ENCODE results near the gene MED7. TPM values are rescaled to one million over a fixed set of nuclear protein-coding genes. Genes with fewer than 3 reads are reported as not detected.

The MED7 gene
- total RNA-seq, 2 donors from 2014 or later = 14.8 to 16.6 TPM

- Mint-ChIP-seq H3K27me3 (no peaks in the 10 kb centered on the region), H3K4me1 (ENCODE audit: low read depth in 2 of 2) (peaks cover 43 to 54% of the 10 kb centered on the region in 2 donors)
- no peak for ATAC-seq
Measured at GRCh38 chr5:157155297-157155696, 12.6 kb upstream of the MED7 start.

GRCh38 chr5:157150995-157151394 is 8.3 kb upstream of the MED7 start:
- no peak for ATAC-seq
- no peak overlapping the region for H3K4me3 Mint-ChIP-seq
- peaks cover 40 to 50% of the 10 kb centered on the region in 2 donors for H3K4me1 Mint-ChIP-seq (ENCODE audit: low read depth in 2 of 2)

More at GRCh38 chr5:157155297-157155696, 12.6 kb upstream of the MED7 start:
- Mint-ChIP-seq H3K36me3 (no peaks in the 10 kb centered on the region), H3K27ac (peak overlapping the region; percentile 72 to 94), H3K9me3 (no peaks in the 10 kb centered on the region), H3K4me3 (peak overlapping the region; percentile 75)
- DNase-seq (ENCODE audit: low spot score) = no peak

GRCh38 chr5:157148734-157149615 is 6.3 kb upstream of the MED7 start:
- Mint-ChIP-seq H3K36me3 (no peaks in the 10 kb centered on the region), H3K9me3 (no peaks in the 10 kb centered on the region), H3K27me3 (no peaks in the 10 kb centered on the region), H3K4me1 (ENCODE audit: low read depth in 2 of 2) (peaks cover 26 to 36% of the 10 kb centered on the region in 2 donors), H3K27ac (peak overlapping the region; percentile 39 to 77), H3K4me3 (no peak overlapping the region)
- peak; percentile 83 for DNase-seq (ENCODE audit: low spot score)
- ATAC-seq = peak; percentile 77 to 80

More at GRCh38 chr5:157150995-157151394, 8.3 kb upstream of the MED7 start:
- Mint-ChIP-seq H3K27me3 (no peaks in the 10 kb centered on the region), H3K36me3 (no peaks in the 10 kb centered on the region), H3K9me3 (no peaks in the 10 kb centered on the region), H3K27ac (peak overlapping the region; percentile 57 to 60)
- no peak for DNase-seq (ENCODE audit: low spot score)

- Mint-ChIP-seq H3K36me3 (peaks cover 15% of the 10 kb centered on the region), H3K4me1 (ENCODE audit: low read depth in 2 of 2) (peaks cover 26 to 38% of the 10 kb centered on the region in 2 donors), H3K4me3 (peak overlapping the region; percentile 90), H3K27me3 (no peaks in the 10 kb centered on the region), H3K9me3 (no peaks in the 10 kb centered on the region), H3K27ac (peak overlapping the region; percentile 89 to 95)
- peak; percentile 80 for DNase-seq (ENCODE audit: low spot score)
- ATAC-seq = peak; percentile 45 to 64
Measured at GRCh38 chr5:157143127-157143971, 684 bp upstream of the MED7 start.

GRCh38 chr5:157137691-157138090 is 5.0 kb downstream of the MED7 start:
- H3K4me3 Mint-ChIP-seq = no peak overlapping the region

GRCh38 chr5:157132281-157132612 is 10.4 kb downstream of the MED7 start:
- Mint-ChIP-seq H3K27ac (peak overlapping the region in 1 of 2 donors; percentile 91), H3K27me3 (no peaks in the 10 kb centered on the region), H3K36me3 (peaks cover 10% of the 10 kb centered on the region), H3K4me3 (no peak overlapping the region), H3K9me3 (no peaks in the 10 kb centered on the region), H3K4me1 (ENCODE audit: low read depth in 2 of 2) (peaks cover 33 to 35% of the 10 kb centered on the region in 2 donors)
- ATAC-seq (no peak), DNase-seq (ENCODE audit: low spot score) (no peak)

More at GRCh38 chr5:157137691-157138090, 5.0 kb downstream of the MED7 start:
- H3K9me3 Mint-ChIP-seq = no peaks in the 10 kb centered on the region
- no peak for DNase-seq (ENCODE audit: low spot score)
- H3K4me1 Mint-ChIP-seq (ENCODE audit: low read depth in 2 of 2) = peaks cover 40 to 49% of the 10 kb centered on the region in 2 donors
- peaks cover 30% of the 10 kb centered on the region for H3K36me3 Mint-ChIP-seq
- ATAC-seq = no peak
- H3K27ac Mint-ChIP-seq = no peak overlapping the region
- H3K27me3 Mint-ChIP-seq = no peaks in the 10 kb centered on the region

- H3K4me3 Mint-ChIP-seq = peak overlapping the region; percentile 53
- peaks cover 30 to 32% of the 10 kb centered on the region in 2 donors for H3K4me1 Mint-ChIP-seq (ENCODE audit: low read depth in 2 of 2)
- ATAC-seq (no peak), DNase-seq (ENCODE audit: low spot score) (no peak)
- H3K9me3 Mint-ChIP-seq = peaks cover 3% of the 10 kb centered on the region
- H3K36me3 Mint-ChIP-seq = peaks cover 6% of the 10 kb centered on the region
- peak overlapping the region; percentile 49 to 74 for H3K27ac Mint-ChIP-seq
- no peaks in the 10 kb centered on the region for H3K27me3 Mint-ChIP-seq
Measured at GRCh38 chr5:157130925-157131324, 11.7 kb downstream of the MED7 start.

- Mint-ChIP-seq H3K4me3 (no peak overlapping the region), H3K36me3 (peaks cover 20% of the 10 kb centered on the region)
Measured at GRCh38 chr5:157121709-157122108, 21.0 kb downstream of the MED7 start.

GRCh38 chr5:157120102-157120501 is 22.6 kb downstream of the MED7 start:
- Mint-ChIP-seq H3K27ac (peak overlapping the region in 1 of 2 donors; percentile 26), H3K36me3 (peaks cover 20% of the 10 kb centered on the region), H3K4me1 (ENCODE audit: low read depth in 2 of 2) (peaks cover 13 to 17% of the 10 kb centered on the region in 2 donors), H3K9me3 (peaks cover 9% of the 10 kb centered on the region), H3K4me3 (no peak overlapping the region), H3K27me3 (no peaks in the 10 kb centered on the region)
- ATAC-seq (peak in 1 of 2 donors; percentile 24), DNase-seq (ENCODE audit: low spot score) (no peak)

More at GRCh38 chr5:157121709-157122108, 21.0 kb downstream of the MED7 start:
- DNase-seq (ENCODE audit: low spot score) (no peak), ATAC-seq (no peak)
- peaks cover 13% of the 10 kb centered on the region for H3K9me3 Mint-ChIP-seq
- H3K27me3 Mint-ChIP-seq = no peaks in the 10 kb centered on the region
- H3K4me1 Mint-ChIP-seq (ENCODE audit: low read depth in 2 of 2) = peaks cover 2 to 11% of the 10 kb centered on the region in 2 donors
- peak overlapping the region in 1 of 2 donors; percentile 15 for H3K27ac Mint-ChIP-seq

- peaks cover 5% of the 10 kb centered on the region for H3K9me3 Mint-ChIP-seq
- H3K36me3 Mint-ChIP-seq = peaks cover 6% of the 10 kb centered on the region
- H3K4me1 Mint-ChIP-seq (ENCODE audit: low read depth in 2 of 2) = peaks cover 34% of the 10 kb centered on the region in 2 donors
- H3K4me3 Mint-ChIP-seq = peak overlapping the region; percentile 81
- DNase-seq (ENCODE audit: low spot score) = no peak
- ATAC-seq = peak; percentile 69 to 76
- no peaks in the 10 kb centered on the region for H3K27me3 Mint-ChIP-seq
- peak overlapping the region; percentile 86 to 88 for H3K27ac Mint-ChIP-seq
Measured at GRCh38 chr5:157116483-157116954, 26.1 kb downstream of the MED7 start.

GRCh38 chr5:157115502-157115901 is 27.2 kb downstream of the MED7 start:
- Mint-ChIP-seq H3K27ac (peak overlapping the region; percentile 86 to 88), H3K4me3 (peak overlapping the region; percentile 54)

GRCh38 chr5:157115012-157115411 is 27.7 kb downstream of the MED7 start:
- Mint-ChIP-seq H3K27ac (peak overlapping the region; percentile 86 to 88), H3K4me1 (ENCODE audit: low read depth in 2 of 2) (peaks cover 37 to 38% of the 10 kb centered on the region in 2 donors)

More at GRCh38 chr5:157115502-157115901, 27.2 kb downstream of the MED7 start:
- Mint-ChIP-seq H3K9me3 (no peaks in the 10 kb centered on the region), H3K36me3 (no peaks in the 10 kb centered on the region), H3K27me3 (no peaks in the 10 kb centered on the region), H3K4me1 (ENCODE audit: low read depth in 2 of 2) (peaks cover 34 to 37% of the 10 kb centered on the region in 2 donors)
- ATAC-seq = no peak
- no peak for DNase-seq (ENCODE audit: low spot score)

GRCh38 chr5:157113002-157113401 is 29.7 kb downstream of the MED7 start:
- Mint-ChIP-seq H3K27ac (peak overlapping the region; percentile 86 to 98), H3K4me3 (peak overlapping the region; percentile 74), H3K9me3 (no peaks in the 10 kb centered on the region), H3K36me3 (peaks cover 7% of the 10 kb centered on the region), H3K27me3 (no peaks in the 10 kb centered on the region), H3K4me1 (ENCODE audit: low read depth in 2 of 2) (peaks cover 50 to 54% of the 10 kb centered on the region in 2 donors)
- peak; percentile 69 for DNase-seq (ENCODE audit: low spot score)
- peak; percentile 37 to 71 for ATAC-seq

More at GRCh38 chr5:157115012-157115411, 27.7 kb downstream of the MED7 start:
- no peaks in the 10 kb centered on the region for H3K27me3 Mint-ChIP-seq
- peak overlapping the region; percentile 54 for H3K4me3 Mint-ChIP-seq
- no peaks in the 10 kb centered on the region for H3K36me3 Mint-ChIP-seq
- no peak for DNase-seq (ENCODE audit: low spot score)
- H3K9me3 Mint-ChIP-seq = no peaks in the 10 kb centered on the region
- peak; percentile 62 to 73 for ATAC-seq
